GM21423 (cell line): ENCODE measurements around the gene PLXNC1.

Experiments used
- ATAC-seq: cut with Tn5 transposase; IDR thresholded peaks from one replicate; pipeline ENCODE4 v1.9.1; 2021; ENCODE audit warnings: mild to moderate bottlenecking, moderate library complexity; ENCODE audit not compliant: unreplicated experiment

PLXNC1 gene

DNA sequence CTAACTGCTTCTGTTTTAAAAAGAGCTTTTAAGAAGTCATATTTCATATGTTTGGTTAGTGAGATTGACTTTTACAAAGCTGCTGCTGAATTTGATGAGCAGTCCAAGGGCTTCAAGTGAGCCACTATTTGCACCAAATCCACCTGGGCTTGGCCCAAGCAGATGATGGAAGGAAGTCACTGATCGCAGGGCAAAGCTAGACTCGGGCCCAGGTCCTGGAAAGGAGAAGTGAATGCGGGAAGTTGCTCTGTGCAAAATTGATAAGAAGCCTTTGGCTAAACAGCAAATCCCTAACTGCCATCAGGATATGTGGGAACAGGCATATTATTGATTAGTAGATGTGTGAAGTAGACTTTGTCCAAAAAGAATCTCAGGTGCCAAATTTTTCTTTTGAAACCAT lies 30.5 kb downstream of the PLXNC1 start:
- ATAC-seq: no peak

DNA sequence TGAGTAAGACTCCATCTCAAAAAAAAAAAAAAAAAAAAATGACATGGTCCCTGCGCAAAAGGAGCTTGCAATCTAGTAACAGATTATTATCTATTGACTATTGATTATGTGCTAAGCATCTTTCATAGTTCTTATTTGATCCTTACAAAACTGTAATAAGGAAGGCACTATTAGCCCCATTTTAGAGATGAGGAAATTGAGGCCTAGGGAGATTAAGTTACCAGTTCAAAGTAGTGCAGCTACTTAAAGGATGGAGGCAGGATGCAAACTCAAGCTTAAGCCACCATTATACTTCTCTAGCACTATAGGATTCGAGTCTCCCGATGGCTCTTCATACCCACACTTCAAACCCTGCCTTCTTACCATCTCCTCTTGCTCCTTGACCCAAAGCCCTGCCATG lies 31.3 kb downstream of the PLXNC1 start:
- no peak for ATAC-seq

DNA sequence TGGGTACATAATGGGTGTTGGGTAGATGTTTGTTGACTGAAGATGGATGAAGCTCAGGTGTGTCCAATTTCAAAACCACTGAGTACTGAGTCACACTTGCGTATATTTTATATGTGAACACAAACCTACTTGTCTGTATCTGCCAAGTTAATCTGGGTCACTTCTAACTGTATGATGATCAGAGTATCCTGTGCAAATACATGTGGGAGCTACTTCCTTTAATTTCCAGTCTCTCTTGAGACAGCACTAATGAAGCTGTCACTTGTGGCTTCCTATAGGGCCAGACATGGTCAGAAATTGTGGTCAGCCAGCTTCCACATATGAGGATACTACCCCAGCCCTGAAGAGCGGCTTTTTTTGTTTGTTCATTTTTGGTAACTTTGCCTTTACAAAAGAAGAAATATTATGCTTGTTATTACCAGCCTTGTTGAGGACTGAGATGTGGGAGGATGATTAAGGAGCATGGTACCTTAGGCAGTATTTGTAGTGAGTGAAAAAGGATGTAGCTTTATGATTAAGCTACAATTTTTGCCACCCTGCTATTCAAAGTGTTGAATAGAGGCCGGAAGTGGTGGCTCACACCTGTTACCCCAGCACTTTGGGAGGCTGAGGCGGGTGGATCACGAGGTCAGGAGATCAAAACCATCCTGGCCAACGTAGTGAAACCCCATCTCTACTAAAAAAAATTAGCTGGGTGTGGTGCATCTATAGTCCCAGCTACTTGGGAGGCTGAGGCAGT lies 32.4 kb downstream of the PLXNC1 start:
- no peak for ATAC-seq

DNA sequence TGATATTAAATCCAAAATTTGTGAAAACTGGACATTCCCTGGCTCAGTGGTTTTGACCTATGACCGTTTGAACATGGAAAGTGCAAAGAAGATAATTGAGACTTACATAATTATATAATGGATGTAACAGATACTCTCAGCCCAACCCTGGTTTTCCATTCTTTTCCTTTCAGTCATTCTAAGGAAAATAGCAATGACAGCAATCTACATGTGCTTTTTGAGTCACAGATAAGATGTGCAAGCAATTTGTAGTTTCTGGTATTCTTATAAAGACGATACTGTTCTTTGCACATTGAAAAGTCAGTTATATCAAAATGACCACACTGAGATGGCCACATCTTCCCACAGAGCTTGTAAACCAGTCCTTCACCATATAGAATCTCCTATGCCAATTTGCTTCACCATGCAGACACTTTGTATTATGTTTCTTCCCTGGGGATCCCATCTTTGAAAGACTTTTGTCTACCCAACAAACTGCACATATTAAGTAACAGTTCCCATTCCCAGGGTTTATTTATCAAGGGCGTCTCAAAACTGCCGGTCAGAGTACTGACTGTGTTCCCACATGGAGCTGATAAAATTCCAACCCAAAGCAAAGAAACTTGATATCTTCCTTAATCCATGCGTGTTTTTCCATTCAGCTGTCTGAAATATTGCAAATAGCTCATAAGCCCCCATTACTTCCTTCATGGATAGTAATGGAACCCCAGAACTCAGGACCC lies 34.8 kb downstream of the PLXNC1 start:
- ATAC-seq: no peak

DNA sequence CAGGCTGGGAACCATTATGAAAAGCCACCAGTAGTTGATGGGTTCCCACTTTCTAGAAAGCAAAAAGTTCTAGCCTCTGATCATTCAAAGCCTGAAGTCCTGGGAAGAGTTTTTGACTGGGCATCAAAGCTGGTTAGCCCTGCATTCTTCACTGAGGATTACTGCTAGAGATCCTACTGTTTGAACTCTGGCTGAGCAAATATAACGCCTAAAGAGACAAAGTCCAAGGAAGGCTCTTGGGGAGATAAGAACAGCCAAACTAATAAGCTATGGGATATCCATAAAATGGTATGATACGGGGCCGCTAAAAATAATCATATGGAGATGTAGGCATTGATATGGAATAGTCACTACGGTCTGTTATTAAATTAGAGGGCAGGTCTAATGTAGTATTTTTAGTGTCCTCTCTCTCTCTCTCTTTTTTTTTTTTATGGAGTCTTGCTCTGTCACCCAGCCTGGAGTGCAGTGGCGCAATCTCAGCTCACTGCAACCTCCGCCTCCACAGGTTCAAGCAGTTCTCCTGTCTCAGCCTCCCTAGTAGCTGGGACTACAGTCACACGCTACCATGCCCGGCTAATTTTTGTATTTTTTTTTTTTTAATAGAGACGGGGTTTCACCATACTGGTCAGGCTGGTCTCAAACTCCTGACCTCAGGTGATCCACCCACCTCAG lies 35.5 kb downstream of the PLXNC1 start:
- ATAC-seq: no peak

DNA sequence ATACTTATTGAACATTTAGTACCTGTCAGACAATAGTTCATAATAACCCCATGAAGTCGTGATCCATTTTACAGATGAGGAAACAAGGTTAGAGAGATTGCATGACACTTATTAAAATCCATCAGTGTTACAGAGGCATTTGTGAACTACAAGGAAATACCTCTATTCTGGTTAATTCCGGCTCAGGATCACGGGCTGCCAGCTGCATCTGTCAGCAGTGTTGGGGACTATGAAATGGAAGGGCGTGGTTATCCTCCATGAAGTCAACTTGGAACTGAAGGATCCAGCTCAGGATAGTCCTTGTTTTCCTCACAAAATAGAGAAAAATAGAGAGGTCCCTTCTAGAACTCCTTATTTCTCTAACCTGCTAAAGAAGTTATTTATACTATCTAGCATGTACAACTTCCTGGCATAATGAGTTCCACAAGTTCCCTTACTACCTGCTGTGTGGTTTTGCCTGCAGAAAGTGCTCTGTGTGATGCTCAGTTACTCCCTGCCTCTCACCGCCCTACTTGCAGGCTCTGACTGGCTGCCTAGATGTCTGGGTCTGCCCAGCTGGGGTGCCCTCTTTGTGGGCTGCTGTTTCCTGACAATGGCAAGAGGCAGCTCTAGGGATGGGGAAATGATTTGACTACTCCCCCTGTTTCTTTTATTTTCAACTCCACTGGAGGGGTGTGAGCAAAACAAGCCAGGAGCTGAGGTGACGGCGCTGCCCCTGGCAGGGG lies 36.8 kb downstream of the PLXNC1 start:
- ATAC-seq: no peak

DNA sequence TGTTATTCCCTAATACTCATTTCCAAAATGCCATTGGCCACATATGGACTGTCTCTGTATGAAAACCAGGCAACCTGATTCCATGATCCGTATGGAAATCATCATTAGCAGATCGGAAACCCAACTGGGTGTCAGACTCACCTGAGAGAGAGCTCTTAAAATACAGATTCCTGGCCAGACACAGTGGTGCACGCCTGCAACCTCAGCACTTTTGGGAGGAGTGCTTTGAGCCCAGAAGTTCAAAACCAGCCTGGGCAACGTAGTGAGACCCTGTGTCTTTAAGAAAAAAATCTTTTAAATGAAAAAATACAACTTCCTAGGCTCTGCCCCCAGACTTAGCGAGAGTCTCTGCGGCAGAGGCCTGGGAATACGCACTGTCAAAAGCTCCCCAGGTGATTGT lies 37.4 kb downstream of the PLXNC1 start:
- ATAC-seq: no peak

DNA sequence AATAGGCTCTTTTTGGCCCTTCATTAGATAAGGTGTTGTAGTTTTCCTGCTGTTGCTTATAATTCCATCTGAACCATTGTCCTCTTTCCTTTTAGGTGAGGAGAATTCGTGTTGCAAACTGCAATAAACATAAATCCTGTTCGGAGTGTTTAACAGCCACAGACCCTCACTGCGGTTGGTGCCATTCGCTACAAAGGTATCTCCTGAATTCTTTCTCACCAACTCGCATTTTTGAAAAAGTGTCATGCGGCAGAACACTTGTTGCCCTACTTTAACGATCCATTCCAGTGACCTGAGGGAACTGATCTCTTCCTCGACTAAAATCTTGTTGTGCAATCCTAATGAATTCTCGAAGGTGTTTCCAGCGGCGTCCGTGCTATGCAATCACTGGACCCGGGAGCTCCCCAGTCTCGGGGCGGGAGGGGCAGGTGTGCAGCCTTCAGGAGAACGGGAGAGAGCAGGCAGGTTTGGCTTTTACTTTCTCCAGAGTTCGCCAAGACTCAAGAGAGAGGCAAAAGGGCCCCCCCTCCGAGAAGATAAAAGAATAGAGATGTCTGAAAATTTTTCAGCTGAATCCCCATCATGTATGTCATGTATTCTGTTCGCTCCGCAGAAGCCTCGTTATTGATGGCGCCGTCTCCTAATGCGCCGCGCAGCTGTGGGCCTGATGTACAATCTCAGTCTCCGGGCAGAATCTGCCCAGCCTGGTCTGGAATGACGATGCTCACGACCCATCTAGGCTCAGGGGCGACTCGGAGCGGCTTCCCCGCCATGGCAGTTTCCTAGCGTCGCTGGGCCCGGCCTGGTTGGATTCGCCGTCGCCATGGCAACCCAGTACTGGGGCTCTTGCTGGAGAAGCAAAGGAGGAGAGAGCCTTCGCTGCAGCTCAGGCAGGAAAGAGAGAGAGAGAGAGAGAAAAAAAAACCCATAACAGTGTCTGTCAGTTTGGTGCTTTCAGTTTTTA lies 38.2 kb downstream of the PLXNC1 start:
- no peak for ATAC-seq

DNA sequence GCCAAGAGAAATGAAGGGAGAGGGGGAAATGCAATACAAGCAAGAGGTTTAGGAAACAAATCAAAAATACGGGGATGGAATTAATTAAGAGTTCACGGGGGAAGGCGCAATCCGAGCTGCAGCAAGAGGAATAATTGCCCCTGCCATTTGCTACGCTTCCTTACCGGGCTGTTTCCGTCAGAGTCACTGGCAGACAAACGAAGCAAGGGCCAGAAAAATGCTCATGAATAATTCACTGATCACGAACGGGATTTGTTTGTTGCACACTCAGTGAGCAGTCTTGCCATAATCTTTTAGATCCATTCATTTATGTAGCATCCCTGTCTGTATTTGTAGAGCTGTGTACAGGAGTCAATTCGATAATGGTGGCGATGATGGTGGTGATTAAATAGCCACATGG lies 39.0 kb downstream of the PLXNC1 start:
- no peak for ATAC-seq

DNA sequence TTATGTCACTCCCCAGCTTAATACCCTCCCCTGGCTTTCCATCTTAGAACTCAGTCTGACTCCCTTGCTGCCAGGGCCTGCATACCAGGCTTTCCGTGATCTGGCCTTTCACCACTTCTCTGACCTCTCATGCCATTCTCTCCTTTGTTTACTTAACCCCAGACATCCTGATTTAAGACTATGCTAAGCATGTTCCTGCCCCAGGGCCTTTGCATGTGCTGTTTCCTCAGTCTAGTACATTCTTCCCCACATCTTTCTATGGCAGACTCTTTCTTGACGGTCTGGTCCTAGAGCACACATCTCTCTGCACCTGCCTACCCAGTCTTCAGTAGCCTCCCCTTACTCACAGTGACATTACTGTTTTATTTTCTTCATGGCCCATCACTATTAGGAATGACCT lies 42.2 kb downstream of the PLXNC1 start:
- ATAC-seq: no peak

DNA sequence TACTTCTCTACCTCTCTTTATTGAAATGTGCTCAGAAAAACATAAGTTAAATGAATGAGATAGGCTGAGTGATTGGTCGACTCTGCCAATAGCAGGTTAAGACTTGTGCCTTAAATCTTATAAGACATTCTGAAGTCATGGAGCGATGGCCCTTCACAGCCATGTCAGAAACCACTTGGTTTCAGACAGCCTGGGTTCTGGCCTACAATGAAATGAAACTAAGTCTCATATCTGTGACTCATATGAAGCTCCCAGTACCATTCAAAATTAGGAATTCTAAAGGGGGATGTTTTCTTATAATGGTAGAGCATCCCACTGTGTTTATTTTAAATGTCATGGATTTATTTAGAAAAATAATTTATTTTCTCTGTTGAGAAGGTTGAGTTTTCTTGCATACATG lies 42.6 kb downstream of the PLXNC1 start:
- peak; percentile 61 for ATAC-seq

DNA sequence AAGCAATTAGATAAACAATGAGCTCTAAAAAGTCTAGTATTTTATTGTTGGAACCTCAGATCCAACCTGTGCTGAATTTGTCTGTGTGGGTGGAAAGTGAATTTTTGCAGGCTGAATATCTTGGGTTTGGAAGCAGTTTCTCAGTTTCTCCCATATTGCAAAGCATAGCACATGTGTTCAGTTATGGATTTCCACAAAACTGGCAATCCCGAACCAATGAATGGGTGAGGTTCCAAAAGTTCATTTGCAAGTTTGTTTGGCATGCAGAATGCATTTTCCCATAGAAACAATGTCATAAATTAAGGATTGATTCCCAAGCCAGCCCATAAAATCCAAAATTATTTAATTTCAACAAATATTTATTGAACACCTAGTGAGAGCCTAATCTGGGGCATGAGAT lies 43.4 kb downstream of the PLXNC1 start:
- no peak for ATAC-seq

DNA sequence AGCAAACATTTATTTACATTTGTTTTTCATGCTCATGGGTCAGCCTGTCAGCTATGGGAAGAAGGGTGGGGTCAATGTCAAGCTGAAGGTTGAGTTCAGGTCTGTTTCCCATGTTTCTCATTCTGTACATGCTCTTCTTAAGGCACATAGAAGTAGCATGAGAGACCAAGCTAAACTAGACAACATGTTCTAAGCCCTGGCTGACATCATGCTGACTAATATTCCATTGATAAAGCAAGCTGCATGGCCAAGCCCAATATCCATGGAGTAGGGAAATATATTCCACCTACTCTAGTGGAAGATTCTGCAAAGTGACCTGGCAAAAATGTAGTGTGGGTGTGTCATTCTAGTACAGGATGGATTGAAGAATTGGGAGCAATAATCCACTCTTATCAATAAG lies 44.1 kb downstream of the PLXNC1 start:
- ATAC-seq: no peak

DNA sequence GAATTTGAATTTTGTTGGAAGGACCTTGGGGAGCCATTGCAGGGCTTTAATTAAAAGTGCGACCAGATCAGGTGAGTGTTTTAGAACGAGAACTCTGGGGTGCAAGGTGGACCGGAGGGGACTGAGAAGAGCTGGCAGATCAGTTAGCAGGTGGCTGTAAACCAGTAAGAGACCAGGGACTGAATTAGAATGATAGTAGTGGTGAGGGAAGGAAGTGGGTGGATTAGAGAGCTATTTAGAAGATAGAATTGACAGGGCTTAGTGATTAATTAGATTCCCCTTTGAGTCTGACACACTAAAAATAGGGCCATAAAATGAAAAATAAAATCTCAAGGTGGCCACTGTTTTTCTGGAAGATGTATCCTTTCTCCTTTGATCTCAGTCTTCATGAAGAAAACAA lies 44.8 kb downstream of the PLXNC1 start:
- ATAC-seq: no peak

DNA sequence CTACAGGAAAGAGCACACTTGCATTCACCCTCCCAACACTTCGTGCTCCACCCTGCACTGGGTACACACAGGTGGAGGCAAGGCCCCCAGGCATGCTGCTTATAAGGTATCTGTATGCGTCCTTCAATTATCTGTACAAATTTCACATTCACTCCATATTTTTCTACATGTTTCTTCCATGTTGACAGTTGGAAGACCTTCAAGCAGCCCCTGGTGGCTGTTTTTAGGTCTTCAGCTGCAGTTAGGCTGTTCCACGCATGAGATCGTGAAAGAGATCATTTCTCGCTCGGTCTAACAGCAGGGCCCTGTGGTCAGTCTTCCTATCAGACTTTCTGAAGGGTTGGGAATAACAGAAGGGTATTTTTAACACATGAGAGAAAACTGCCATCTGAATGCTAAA lies 47.1 kb downstream of the PLXNC1 start:
- no peak for ATAC-seq

DNA sequence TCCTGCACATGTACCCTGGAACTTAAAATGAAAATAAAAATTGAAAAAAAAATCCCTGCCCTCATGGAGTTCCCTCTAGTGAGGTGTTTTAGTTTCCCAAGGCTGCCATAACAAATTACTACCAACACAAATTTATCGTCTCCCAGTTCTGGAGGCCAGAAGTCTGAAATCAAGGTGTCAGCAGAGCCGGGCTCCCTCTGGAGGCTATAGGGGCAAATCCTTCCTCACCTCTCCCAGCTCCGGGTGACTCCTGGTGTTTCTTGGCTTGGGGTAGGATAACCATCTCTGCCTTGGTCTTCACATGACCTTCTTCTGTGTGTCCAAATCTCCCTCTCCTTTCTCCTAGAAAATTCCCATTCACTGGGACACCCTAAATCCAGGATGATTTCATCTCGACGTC lies 50.1 kb downstream of the PLXNC1 start:
- no peak for ATAC-seq

DNA sequence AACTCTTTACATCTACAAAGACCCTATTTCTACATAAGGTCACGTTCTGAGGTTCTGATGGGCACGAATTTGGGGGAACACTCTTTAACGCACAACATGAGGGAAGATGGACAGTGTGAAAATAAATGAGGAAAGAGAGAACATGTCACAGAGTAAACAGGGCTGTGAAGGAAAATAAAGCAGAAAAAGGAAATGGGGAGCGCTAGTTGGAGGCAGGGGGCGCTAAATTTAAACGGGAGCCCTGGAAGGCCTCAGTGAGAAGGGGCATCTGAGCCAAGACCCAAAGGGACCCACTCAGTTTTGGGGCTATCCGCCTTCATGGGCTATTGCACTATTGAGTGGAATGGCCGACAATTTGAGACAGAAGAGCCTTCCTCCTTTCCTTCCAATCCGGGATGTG lies 50.5 kb downstream of the PLXNC1 start:
- ATAC-seq: no peak

DNA sequence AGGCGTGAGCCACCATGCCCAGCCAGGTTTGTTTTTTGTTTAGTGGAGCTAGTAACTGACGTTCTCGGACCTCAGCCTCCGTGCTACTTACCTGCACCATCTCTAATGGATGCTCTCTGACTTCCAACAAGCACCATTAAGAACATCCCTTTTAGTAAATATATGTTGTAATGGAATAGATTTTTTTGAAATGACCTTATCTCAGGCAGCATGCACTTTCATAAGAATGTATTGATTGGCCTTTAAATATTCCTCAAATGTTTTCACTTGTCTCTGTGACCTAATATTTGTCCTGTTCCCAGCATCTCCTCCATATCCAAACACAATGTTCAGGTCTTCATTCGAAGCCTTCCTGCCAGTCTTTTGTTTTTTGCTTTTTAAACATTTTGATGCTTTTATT lies 51.7 kb downstream of the PLXNC1 start:
- no peak for ATAC-seq

DNA sequence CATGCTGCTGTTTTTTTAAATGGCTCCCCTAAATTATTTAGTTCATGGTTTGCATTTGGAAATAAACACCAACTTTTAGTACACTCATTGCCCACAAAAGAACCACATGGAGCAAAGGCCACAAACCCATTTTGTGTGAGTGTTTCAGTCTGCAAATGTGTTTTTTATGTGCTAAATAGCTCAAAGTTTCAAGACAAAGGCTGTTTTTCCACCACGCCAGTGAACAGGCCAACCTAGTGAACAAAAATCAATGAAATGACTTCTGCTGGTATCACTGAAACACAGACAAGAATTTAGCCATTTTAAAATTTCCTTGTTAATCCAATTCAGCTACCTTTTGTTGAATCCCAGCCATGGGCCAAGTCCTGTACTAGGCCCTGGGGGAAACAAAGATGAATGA lies 52.3 kb downstream of the PLXNC1 start:
- no peak for ATAC-seq
